Upper lobe of right lung (tissue), 1 donor: ENCODE results near the gene CTAGE9. TPM values are rescaled to one million over a fixed set of nuclear protein-coding genes. Genes with fewer than 3 reads are reported as not detected.

Experiments
- ATAC-seq: fragments of 200-7000 bp; cut with Tn5 transposase; one replicate; pipeline ENCODE4 v1.9.1; 2020; ENCODE audit warnings: mild to moderate bottlenecking, moderate library complexity
- DNase-seq: peaks from one replicate; pipeline ENCODE4 v3.0.0-alpha.2; 2020
- H3K27ac ChIP-seq: fragments of 200-600 bp; one replicate; pipeline ENCODE4 v1.8.0; 2022
- H3K27me3 ChIP-seq: fragments of 200-600 bp; one replicate; pipeline ENCODE4 v1.8.0; 2022; ENCODE audit warnings: mild to moderate bottlenecking
- H3K36me3 ChIP-seq: fragments of 200-600 bp; one replicate; pipeline ENCODE4 v1.8.0; 2022
- H3K4me1 ChIP-seq: fragments of 200-600 bp; one replicate; pipeline ENCODE4 v1.8.0; 2022
- H3K4me3 ChIP-seq: fragments of 200-600 bp; one replicate; pipeline ENCODE4 v1.8.0; 2022; ENCODE audit warnings: mild to moderate bottlenecking
- H3K9me3 ChIP-seq: fragments of 200-600 bp; one replicate; pipeline ENCODE4 v1.8.0; 2022
- CTCF ChIP-seq: fragments of 200-600 bp; IDR thresholded peaks from one replicate; pipeline ENCODE4 v1.8.0; 2022; ENCODE audit warnings: antibody characterized with exemption
- intact Hi-C: fragments of 100-400 bp; cut with DNase I; formaldehyde crosslinking; loops from one replicate; pipeline ENCODE4 v1.11.0; 2022
- total RNA-seq: library from RNA; stranded (reverse); fragmentation: NEBNext Ultra II Directional; extraction: Animal tissue kit (Norgen Biotek cat#: 25700); gene quantifications from one replicate; pipeline ENCODE4 v1.2.1, GENCODE V29; 2021
- donor health status: DM: no; HTN: yes; CAD: no; lungs with severe emphysema.

The CTAGE9 gene
- total RNA-seq, 1 donor from 2014 or later, result not detected

- Histone ChIP-seq H3K27ac (no peak overlapping the region), H3K36me3 (no peaks in the 10 kb centered on the region), H3K4me1 (no peaks in the 10 kb centered on the region), H3K9me3 (no peaks in the 10 kb centered on the region), H3K27me3 (no peaks in the 10 kb centered on the region), H3K4me3 (no peak overlapping the region)
- no peak for TF ChIP-seq CTCF
- intact Hi-C loops, result no loop called here
- DNase-seq, result no peak
- ATAC-seq, result no peak
Measured at GRCh38 chr6:131673184-131673583, 37.6 kb downstream of the CTAGE9 start.

GRCh38 chr6:131669891-131670290 lies 40.9 kb downstream of the CTAGE9 start:
- Histone ChIP-seq H3K9me3 (no peaks in the 10 kb centered on the region), H3K27me3 (no peaks in the 10 kb centered on the region), H3K4me1 (no peaks in the 10 kb centered on the region), H3K27ac (no peak overlapping the region), H3K36me3 (no peaks in the 10 kb centered on the region), H3K4me3 (no peak overlapping the region)
- intact Hi-C loops, result no loop called here
- no peak for TF ChIP-seq CTCF
- DNase-seq (no peak), ATAC-seq (no peak)

GRCh38 chr6:131663578-131664165 lies 47.1 kb downstream of the CTAGE9 start:
- no peak overlapping the region for H3K4me3 ChIP-seq
- intact Hi-C loops, result no loop called here
- TF ChIP-seq CTCF, result no peak

GRCh38 chr6:131660195-131660594 lies 50.6 kb downstream of the CTAGE9 start:
- intact Hi-C loops, result no loop called here
- Histone ChIP-seq H3K27me3 (no peaks in the 10 kb centered on the region), H3K36me3 (no peaks in the 10 kb centered on the region), H3K9me3 (no peaks in the 10 kb centered on the region), H3K4me1 (no peaks in the 10 kb centered on the region), H3K27ac (no peak overlapping the region), H3K4me3 (no peak overlapping the region)
- ATAC-seq (no peak), DNase-seq (no peak)
- TF ChIP-seq CTCF, result no peak

More at GRCh38 chr6:131663578-131664165, 47.1 kb downstream of the CTAGE9 start:
- no peak for DNase-seq
- Histone ChIP-seq H3K9me3 (no peaks in the 10 kb centered on the region), H3K27ac (no peak overlapping the region), H3K27me3 (no peaks in the 10 kb centered on the region), H3K4me1 (no peaks in the 10 kb centered on the region), H3K36me3 (no peaks in the 10 kb centered on the region)
- ATAC-seq, result no peak

Other genes with a start within 250 kb of the CTAGE9 start
- gene ARG1, start 137.8 kb downstream of the CTAGE9 start, total RNA-seq, result 1.3 TPM
- gene MED23, start 82.8 kb downstream of the CTAGE9 start, total RNA-seq, result 25.8 TPM
- gene ENPP3, start 73.7 kb downstream of the CTAGE9 start, total RNA-seq, result 0.87 TPM
- not detected for gene OR2A4, start 9.6 kb downstream of the CTAGE9 start, total RNA-seq
- 3.4 TPM for gene ENPP1, start 97.0 kb upstream of the CTAGE9 start, total RNA-seq
- gene CCN2, start 240.4 kb upstream of the CTAGE9 start, total RNA-seq, result 229 TPM